ENCODE data around the gene SNRNP200. TPM values are rescaled to one million over a fixed set of nuclear protein-coding genes. Genes with fewer than 3 reads are reported as not detected.

SNRNP200 gene
- total and polyA plus RNA-seq, 9 donors = 71.1 to 149 (median 124) TPM

DNA sequence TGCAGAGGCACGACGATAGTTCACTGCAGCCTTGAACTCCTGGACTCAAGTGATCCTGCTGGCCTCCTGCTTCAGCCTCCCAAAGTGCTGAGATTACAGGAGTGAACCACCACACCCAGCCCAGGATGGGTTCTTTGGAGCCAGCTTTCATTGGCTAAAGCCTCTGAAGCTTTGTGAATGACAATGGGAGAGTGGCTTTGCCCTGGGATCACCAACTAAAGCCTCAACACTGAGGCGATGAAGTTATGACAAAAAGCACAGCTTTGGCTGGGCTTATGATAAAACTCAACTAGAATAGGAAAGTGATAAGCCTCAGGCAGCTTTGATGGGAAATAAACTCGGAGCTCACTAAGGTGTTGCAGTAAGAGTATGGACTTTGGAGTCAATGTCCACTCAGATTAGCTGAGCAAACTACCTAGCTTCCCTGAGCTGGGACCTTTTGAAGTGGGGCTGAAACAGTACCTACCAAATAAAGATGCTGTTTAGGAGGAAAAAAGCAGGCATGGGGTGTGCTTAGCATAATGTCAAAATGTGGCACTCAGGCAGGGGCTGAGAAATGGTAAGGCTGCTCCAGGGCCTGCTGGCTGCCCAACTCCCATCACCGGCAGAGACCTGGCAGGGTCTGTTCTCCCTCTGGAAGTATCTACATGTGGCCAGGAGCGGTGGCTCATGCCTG lies 43.9 kb downstream of the SNRNP200 start:
- intact Hi-C loops (cut with DNase I) = loop anchor here in 2 of 4 donors (5.0 to 10.0 kb wide), 2 partner anchors 54 to 117 kb away; partner anchors contain the start of genes DUSP2 (in 1 of the 2) and STARD7 (in 1 of the 2)
- no peak for DNase-seq
- Histone ChIP-seq H3K9me3 (no peaks in the 10 kb centered on the region), H3K4me1 (ENCODE audit: insufficient read depth) (peaks cover 26% of the 10 kb centered on the region), H3K27ac (peak overlapping the region; percentile 13 to 81), H3K36me3 (no peaks in the 10 kb centered on the region), H3K27me3 (no peaks in the 10 kb centered on the region), H3K4me3 (no peak overlapping the region)
- WGBS, 3 donors = 65 to 83% (median 65%) methylated on average over 6 of the region's 6 CpGs
- TF ChIP-seq, protein P1, sequence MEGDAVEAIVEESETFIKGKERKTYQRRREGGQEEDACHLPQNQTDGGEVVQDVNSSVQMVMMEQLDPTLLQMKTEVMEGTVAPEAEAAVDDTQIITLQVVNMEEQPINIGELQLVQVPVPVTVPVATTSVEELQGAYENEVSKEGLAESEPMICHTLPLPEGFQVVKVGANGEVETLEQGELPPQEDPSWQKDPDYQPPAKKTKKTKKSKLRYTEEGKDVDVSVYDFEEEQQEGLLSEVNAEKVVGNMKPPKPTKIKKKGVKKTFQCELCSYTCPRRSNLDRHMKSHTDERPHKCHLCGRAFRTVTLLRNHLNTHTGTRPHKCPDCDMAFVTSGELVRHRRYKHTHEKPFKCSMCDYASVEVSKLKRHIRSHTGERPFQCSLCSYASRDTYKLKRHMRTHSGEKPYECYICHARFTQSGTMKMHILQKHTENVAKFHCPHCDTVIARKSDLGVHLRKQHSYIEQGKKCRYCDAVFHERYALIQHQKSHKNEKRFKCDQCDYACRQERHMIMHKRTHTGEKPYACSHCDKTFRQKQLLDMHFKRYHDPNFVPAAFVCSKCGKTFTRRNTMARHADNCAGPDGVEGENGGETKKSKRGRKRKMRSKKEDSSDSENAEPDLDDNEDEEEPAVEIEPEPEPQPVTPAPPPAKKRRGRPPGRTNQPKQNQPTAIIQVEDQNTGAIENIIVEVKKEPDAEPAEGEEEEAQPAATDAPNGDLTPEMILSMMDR (IDR thresholded peaks at IDR 0.05) = no peak
- TF ChIP-seq POLR2A (IDR thresholded peaks at IDR 0.05) (no peak), EP300 (IDR thresholded peaks at IDR 0.05) (no peak)

DNA sequence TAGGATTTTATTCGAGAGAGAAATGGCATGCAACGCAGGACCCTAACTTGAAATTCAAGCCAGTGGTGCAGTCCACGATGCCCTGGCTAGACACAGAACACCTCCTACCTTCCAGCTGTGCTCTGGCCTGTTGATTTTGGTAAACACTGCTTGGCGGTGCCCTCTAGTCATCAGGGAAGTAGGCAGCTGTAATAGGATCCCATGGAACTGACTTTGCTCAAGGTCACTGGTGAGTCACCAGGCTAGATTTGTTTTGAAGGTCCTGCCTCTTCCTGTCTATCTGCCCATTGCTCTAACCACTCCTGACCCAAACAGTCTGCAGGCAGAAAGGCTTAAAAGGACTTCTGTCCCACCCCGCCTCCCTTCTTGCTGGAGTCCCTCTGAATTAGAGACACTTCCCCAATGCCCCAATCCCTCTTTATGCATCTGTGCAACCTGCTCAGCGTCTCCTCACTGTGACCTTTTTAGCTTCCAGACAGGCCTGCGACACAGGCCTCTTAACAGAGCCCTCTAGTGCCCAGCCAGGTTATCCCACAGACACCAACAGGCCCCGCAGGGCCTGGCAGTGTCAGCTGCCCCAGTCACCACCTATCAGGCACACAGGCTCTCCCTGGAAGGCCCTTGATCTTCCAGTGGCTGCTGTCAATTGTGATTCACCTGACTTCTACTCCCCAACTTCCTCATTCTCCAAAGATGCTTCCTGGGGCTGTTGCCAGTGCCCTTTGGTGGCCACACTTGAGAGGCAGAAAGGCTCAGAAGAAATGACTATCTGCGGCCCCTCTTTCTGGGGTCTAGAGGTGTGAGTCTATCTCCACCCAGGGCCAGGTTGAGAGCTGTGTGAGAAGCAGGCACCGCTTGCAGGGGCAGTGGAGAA lies 44.7 kb downstream of the SNRNP200 start:
- Histone ChIP-seq H3K27me3 (no peaks in the 10 kb centered on the region), H3K36me3 (no peaks in the 10 kb centered on the region), H3K9me3 (no peaks in the 10 kb centered on the region), H3K4me3 (no peak overlapping the region), H3K4me1 (ENCODE audit: insufficient read depth) (peaks cover 26% of the 10 kb centered on the region), H3K27ac (peak overlapping the region; percentile 13 to 81)
- 20 to 29% (median 22%) methylated on average over 10 of the region's 10 CpGs for WGBS, 3 donors
- TF ChIP-seq, protein P1 (IDR thresholded peaks at IDR 0.05) = peak in 1 of 3 donors; percentile 14
- TF ChIP-seq EP300 (IDR thresholded peaks at IDR 0.05) (no peak), POLR2A (IDR thresholded peaks at IDR 0.05) (no peak)
- intact Hi-C loops (cut with DNase I) = loop anchor here in 2 of 4 donors (5.0 to 10.0 kb wide), 2 partner anchors 53 to 116 kb away; partner anchors contain the start of genes DUSP2 (in 1 of the 2) and STARD7 (in 1 of the 2)
- DNase-seq = peak; percentile 62 to 80 (median 63)

DNA sequence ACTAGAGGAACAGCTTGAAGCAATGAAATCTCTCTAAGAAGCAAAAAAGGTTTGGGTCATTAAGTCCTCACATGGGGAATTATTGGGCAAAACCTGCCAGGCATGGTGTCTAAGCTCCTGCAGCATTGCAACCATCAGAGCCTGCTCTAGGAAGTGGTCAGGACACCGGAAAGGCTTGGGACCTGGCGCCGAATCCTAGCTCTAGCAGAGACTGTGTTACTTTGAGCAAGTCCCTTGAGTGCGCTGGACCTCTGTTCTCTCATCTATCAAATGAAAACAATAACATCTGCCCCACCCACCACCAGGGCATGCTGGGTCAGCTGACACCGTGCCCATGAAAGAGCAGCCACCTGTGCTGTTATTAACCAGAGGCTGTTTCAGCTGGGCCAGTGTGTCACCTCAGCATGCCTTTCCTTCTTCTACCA lies 45.8 kb downstream of the SNRNP200 start:
- DNase-seq = peak in 1 of 5 donors; percentile 33

More for the DNA sequence above, 45.8 kb downstream of the SNRNP200 start:
- WGBS, 3 donors = 77 to 85% (median 80%) methylated on average over 5 of the region's 5 CpGs
- peaks cover 24% of the 10 kb centered on the region for H3K4me1 ChIP-seq (ENCODE audit: insufficient read depth)
- H3K36me3 ChIP-seq = no peaks in the 10 kb centered on the region
- no peaks in the 10 kb centered on the region for H3K9me3 ChIP-seq
- no peaks in the 10 kb centered on the region for H3K27me3 ChIP-seq
- intact Hi-C loops (cut with DNase I) = loop anchor here in 1 of 4 donors (5.0 kb wide), 1 partner anchor 112 kb away; the partner anchor contains the start of gene DUSP2
- TF ChIP-seq, protein P1 (IDR thresholded peaks at IDR 0.05) = no peak
- no peak for TF ChIP-seq POLR2A (IDR thresholded peaks at IDR 0.05)
- no peak for TF ChIP-seq EP300 (IDR thresholded peaks at IDR 0.05)
- H3K4me3 ChIP-seq = no peak overlapping the region
- peak overlapping the region; percentile 13 to 81 for H3K27ac ChIP-seq
